ELR (cell line): Measurements from ENCODE around the gene B3GAT2.
A peak's percentile ranks its signal among the peaks of the same experiment; 100 is the strongest.
"Not testable (repeated sequence)": the region's sequence is repeated elsewhere in the genome, so short reads cannot be mapped to it uniquely, and the experiment has no call there.

ENCODE experiments used
- DNase-seq: peaks from one replicate; pipeline ENCODE4 v3.0.0-alpha.2; 2015; ENCODE audit warnings: low read depth

The B3GAT2 gene

GRCh38 chr6:70956451-70957283 is at the start of gene B3GAT2:
TSS of gene B3GAT2 (minus strand) at chr6:70957060. CDS start at chr6:70956429, 631 bp downstream.
- DNase-seq, result peak; percentile 12

GRCh38 chr6:70998148-70998547 is 41.3 kb upstream of the B3GAT2 start:
- DNase-seq, result no peak

DNA sequence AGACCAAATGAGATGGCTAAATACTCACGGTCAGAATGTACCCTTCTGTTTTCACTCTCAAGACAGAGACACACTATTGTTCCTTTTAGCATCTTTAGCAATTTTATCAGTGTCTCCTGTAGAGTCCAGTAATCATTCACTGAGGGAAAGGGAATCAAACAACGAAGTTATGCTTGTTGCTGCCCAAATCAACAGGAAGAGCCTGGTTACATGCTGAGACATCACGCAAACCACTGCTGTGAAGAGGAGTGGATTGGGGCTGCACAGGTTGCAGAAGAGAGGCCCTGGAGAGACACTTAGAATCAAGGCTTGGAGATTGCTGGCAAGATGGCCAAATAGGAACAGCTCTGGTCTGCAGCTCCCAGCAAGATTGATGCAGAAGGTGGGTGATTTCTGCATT is 40.5 kb upstream of the B3GAT2 start:
- no peak for DNase-seq

DNA sequence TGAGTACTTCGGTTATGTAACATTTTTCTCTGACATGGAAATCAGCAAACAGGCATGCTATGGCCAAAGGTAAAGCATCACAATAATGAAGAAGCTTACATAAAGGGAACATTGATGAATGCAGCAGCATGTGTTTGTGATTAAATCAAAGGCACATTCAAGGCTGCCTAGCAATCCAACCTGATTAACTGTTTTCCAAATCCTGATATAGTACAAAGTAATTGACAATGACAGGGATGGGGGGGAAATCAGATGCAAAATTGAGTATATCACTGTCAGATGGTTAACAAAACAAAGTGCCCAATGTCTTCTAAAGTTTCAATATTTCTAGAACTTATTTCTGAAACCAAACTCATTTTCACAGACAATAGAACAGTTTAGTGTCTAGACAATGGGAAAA is 39.2 kb upstream of the B3GAT2 start:
- no peak for DNase-seq

DNA sequence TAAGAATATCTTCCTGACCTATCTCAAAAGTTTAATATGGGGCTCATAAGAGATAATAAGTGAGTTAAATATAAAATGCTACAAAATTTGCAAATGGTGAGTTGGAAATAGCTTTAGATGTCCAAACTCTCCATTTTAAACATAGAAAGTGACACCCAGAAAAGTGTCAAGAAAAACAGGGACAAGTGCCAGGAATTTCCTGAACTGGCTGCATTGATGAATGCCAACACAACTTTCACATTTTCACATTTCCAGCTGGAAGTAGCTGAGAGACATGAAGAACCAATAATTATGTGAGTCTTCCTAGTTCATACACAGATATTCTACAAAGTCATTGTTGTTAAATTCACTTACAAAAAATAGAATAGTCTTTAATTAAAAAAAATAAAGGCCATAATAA is 38.6 kb upstream of the B3GAT2 start:
- no peak for DNase-seq

GRCh38 chr6:70991253-70991652 is 34.4 kb upstream of the B3GAT2 start:
- DNase-seq, result no peak

GRCh38 chr6:70985156-70985555 is 28.3 kb upstream of the B3GAT2 start:
- DNase-seq, result no peak

GRCh38 chr6:70982747-70983146 is 25.9 kb upstream of the B3GAT2 start:
- no peak for DNase-seq

DNA sequence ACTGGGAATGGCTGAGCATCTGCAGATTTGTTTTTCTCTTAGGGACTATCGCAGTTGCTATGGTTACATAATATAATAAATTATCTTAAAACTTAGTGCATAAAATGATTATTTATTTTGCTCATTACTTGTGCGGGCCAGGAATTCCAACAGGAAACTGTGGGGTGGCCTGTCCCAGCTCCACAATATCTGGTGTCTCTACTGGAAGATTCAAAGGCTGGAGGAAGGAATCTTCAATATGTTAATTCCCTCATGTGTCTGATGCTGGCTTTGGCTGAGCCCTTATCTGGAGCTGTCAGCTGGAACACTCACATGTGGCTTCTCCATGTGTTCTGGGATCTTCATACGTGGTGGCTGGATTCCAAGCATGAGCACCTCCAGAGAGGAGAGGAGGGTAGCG is 23.9 kb upstream of the B3GAT2 start:
- no peak for DNase-seq

DNA sequence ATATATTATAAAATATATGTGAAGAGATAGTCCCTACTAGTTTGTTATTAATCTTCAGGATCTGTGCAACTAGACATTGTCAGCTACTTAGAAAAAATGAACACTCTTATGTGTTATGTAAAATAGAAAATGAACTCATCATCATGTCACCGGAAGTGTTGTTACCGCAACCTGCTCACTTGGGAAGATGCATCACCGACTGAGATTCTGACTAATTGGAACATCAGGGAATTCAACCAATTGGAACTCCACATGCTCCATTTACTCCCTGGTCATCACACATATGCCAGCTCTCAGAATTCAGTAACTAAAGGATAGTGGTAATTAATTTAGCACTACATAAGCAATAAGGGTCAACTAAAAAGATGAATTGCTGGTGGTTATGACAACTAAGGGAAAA is 16.7 kb upstream of the B3GAT2 start:
- DNase-seq, result peak; percentile 72

GRCh38 chr6:70967049-70967448 is 10.2 kb upstream of the B3GAT2 start:
- no peak for DNase-seq

GRCh38 chr6:70957284-70957617 is 391 bp upstream of the B3GAT2 start:
- DNase-seq, result no peak

GRCh38 chr6:70956191-70956450 is 739 bp downstream of the B3GAT2 start:
- no peak for DNase-seq

GRCh38 chr6:70955441-70956190 is 1.2 kb downstream of the B3GAT2 start:
- peak; percentile 76 for DNase-seq

DNA sequence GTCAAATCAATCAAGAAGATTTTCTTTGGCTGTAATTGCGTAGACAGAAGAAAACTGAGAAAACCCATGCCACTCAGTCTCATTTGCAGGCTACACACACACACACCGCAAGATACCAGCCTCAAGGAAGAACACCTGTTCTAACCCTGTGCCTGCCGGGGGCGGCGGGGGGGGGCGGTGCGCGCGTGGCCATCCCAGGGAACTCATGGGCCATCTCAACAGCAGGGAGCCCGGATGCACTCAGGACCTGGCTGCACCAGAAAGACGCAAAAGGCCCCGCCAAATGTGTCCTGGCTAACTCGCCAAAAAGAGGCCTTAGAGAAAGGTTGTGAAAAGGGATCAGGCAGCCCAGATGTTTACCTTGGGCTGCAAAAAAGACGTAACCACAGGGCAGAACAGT is 2.1 kb downstream of the B3GAT2 start:
- DNase-seq, result no peak

DNA sequence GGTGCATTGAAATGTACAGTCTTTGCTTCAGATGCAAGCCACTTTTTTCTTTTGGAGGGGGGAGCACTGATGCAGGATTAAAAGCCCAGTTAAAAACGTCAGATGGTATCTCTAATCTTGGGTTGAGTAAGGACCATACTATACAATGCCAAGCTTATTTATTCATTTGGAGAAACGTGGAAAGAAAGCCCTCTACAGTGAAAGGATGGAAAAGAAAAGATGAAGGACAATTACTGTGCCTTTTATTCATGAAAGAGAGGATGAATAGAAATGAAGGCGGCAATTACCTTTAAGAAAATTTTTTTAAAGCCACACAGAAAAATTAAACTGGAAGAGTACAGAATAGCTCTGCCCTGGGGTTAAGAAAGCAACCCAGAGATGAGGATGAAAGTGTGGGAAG is 2.7 kb downstream of the B3GAT2 start:
- no peak for DNase-seq

GRCh38 chr6:70952608-70953165 is 4.2 kb downstream of the B3GAT2 start:
- no peak for DNase-seq

DNA sequence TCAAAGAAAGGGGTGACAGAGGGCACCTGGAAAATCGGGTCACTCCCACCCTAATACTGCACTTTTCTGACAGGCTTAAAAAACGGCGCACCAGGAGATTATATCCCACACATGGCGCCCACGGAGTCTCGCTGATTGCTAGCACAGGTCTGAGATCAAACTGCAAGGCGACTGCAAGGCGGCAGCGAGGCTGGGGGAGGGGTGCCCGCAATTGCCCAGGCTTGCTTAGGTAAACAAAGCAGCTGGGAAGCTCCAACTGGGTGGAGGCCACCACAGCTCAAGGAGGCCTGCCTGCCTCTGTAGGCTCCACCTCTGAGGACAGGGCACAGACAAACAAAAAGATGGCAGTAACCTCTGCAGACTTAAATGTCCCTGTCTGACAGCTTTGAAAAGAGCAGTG is 12.5 kb downstream of the B3GAT2 start:
- not testable (repeated sequence) for DNase-seq

- no peak for DNase-seq
Observed at GRCh38 chr6:70933853-70934252, 23.0 kb downstream of the B3GAT2 start.

DNA sequence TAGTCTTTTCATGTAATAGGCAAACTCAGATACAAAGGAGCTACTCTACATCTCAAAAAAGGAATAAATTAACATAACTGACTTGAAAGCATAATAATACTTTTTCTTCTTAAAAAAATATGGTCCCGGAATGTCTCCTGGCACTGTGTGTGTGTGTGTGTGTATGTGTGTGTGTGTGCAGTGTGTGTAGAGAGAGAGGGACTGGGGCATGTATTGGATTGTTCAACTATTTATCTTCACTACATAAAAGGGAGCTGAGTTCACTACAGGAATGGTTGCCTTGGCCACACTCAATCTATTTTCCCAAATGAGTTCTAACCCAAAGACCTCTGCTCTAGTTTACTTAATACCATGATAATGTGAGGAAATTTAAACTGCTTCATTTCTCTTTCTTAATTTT is 51.1 kb downstream of the B3GAT2 start:
- no peak for DNase-seq

DNA sequence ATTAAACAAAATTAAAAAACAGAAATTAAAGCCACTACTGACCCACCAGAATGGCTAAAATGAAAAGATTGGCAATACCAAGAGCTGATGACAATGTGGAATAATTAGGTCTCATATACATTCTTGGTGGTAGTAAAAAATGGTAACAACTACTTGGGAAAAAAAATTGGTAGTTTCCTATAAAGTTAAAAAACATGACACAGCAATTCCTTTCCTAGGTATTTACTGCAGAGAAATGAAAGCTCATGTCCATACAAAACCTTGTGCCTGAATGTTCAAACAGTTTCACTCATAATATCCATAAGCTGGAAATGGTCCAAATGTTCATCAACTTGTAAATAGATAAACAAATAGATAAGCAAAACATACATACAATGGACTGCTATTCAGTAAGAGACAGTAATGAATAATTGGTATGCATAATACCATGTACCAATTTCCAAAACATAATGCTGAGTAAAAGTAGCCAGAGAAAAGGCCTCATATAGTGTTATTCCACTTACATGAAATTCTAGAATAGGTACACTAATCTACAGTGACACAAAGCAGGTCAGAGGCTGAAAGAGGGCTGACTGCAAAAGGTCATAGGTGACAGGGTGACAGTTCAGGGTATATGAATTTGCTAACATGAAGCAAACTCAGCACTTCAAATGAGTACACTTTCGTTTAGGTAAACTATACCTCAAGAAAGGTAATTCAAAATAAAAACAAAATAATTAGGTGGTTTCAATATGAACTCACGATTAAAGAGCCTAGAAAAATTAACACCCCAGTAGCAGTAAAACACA is 53.0 kb downstream of the B3GAT2 start:
- no peak for DNase-seq

- peak; percentile 23 for DNase-seq
Observed at GRCh38 chr6:70901324-70901723, 55.5 kb downstream of the B3GAT2 start.

DNA sequence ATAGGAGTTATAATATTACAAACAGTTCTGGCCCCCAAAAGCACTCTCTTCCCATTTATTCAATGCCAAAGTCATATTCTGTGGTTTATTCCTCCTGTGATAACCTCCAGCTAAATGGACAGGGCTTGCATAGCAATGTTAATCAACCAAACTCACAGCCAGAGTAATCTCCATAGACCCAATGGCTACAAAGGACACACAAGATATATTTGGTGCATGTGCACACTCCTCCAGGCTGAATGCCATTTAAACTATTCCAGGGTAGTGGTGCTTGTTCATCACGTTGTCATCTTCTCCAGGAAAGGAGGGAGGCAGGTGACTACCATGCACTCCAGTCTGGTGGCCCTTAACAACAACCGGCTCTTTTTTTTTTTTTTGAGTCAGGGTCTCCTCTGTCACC is 56.8 kb downstream of the B3GAT2 start:
- no peak for DNase-seq
